Parathyroid adenoma (tissue), 2 donors: Measurements from ENCODE around the gene SMIM7.

ENCODE experiments used
- H2AFZ ChIP-seq: fragments of 300-600 bp; sonication (generic); one replicate; pipeline ENCODE4 v1.7.0; 2017; ENCODE audit warnings: antibody characterized with exemption, mild to moderate bottlenecking
- H3K27ac ChIP-seq: fragments of 300-600 bp; sonication (generic); one replicate; pipeline ENCODE4 v1.7.0; 2017
- H3K27me3 ChIP-seq: fragments of 300-600 bp; sonication (generic); one replicate; pipeline ENCODE4 v1.7.0; 2017; ENCODE audit warnings: low read length; ENCODE audit not compliant: control insufficient read depth, insufficient read depth
- H3K36me3 ChIP-seq: fragments of 300-600 bp; sonication (generic); one replicate; pipeline ENCODE4 v1.7.0; 2017; ENCODE audit warnings: low read length; ENCODE audit not compliant: control insufficient read depth, insufficient read depth
- H3K4me1 ChIP-seq: fragments of 300-600 bp; sonication (generic); one replicate; pipeline ENCODE4 v1.7.0; 2017; ENCODE audit warnings: control low read depth
- H3K4me2 ChIP-seq: fragments of 300-600 bp; sonication (generic); one replicate; pipeline ENCODE4 v1.7.0; 2017; ENCODE audit warnings: low read length
- H3K4me3 ChIP-seq: fragments of 300-600 bp; sonication (generic); one replicate; pipeline ENCODE4 v1.7.0; 2017; ENCODE audit warnings: low read depth, low read length
- H3K79me2 ChIP-seq: fragments of 300-600 bp; sonication (generic); one replicate; pipeline ENCODE4 v1.7.0; 2017; ENCODE audit warnings: control low read depth
- H3K9ac ChIP-seq: fragments of 300-600 bp; sonication (generic); one replicate; pipeline ENCODE4 v1.7.0; 2017; ENCODE audit warnings: mild to moderate bottlenecking
- H3K9me3 ChIP-seq: fragments of 300-600 bp; sonication (generic); one replicate; pipeline ENCODE4 v1.7.0; 2017; ENCODE audit warnings: low read length; ENCODE audit not compliant: control insufficient read depth
- TF ChIP-seq, protein P1 (sequence below): fragments of 300-600 bp; sonication (generic); IDR thresholded peaks from one replicate; pipeline ENCODE4 v1.7.0; 2017; ENCODE audit warnings: antibody characterized with exemption, mild to moderate bottlenecking
- donor health status: primary hyperparathyroidism.

The SMIM7 gene

DNA sequence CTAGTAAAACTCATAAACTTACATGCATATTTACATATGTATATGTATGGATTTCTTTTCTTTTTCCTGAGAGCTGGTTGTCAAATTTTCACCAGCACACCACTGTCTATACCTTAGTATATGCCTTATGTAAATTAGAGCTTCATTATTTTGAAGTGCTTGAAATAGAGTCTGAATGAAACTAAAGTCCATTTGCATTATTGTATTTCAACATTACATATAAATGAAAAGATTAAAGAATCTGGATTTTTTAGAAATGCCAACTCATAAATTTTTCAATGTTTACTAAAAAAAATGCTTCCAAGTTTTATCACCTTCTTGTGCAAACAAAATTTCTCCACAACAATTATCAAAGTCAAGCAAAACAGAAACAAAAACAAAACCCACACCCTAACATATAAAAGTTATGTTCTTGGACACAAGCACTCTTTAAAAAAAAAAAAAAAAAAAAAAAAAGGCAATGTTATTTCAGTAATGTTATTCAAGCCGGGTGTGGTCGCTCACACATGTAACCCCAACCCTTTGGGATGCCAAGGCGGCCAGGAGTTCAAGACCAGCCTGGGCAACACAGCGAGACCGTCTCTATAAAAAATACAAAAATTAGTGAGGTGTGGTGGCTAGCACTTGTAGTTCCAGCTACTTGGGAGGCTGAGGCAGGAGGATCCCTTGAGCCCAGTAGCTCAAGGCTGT lies 50.3 kb downstream of the SMIM7 start:
- H3K4me1 ChIP-seq, result peaks cover 39% of the 10 kb centered on the region
- H3K9ac ChIP-seq, result no peak overlapping the region
- no peak overlapping the region for H3K27ac ChIP-seq
- H3K9me3 ChIP-seq, result no peaks in the 10 kb centered on the region
- H2AFZ ChIP-seq, result no peak overlapping the region
- TF ChIP-seq, protein P1, sequence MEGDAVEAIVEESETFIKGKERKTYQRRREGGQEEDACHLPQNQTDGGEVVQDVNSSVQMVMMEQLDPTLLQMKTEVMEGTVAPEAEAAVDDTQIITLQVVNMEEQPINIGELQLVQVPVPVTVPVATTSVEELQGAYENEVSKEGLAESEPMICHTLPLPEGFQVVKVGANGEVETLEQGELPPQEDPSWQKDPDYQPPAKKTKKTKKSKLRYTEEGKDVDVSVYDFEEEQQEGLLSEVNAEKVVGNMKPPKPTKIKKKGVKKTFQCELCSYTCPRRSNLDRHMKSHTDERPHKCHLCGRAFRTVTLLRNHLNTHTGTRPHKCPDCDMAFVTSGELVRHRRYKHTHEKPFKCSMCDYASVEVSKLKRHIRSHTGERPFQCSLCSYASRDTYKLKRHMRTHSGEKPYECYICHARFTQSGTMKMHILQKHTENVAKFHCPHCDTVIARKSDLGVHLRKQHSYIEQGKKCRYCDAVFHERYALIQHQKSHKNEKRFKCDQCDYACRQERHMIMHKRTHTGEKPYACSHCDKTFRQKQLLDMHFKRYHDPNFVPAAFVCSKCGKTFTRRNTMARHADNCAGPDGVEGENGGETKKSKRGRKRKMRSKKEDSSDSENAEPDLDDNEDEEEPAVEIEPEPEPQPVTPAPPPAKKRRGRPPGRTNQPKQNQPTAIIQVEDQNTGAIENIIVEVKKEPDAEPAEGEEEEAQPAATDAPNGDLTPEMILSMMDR, result no peak
- H3K4me2 ChIP-seq, result no peak overlapping the region
- no peaks in the 10 kb centered on the region for H3K36me3 ChIP-seq
- H3K4me3 ChIP-seq, result no peak overlapping the region
- H3K27me3 ChIP-seq, result no peaks in the 10 kb centered on the region
- peaks cover 56% of the 10 kb centered on the region for H3K79me2 ChIP-seq

DNA sequence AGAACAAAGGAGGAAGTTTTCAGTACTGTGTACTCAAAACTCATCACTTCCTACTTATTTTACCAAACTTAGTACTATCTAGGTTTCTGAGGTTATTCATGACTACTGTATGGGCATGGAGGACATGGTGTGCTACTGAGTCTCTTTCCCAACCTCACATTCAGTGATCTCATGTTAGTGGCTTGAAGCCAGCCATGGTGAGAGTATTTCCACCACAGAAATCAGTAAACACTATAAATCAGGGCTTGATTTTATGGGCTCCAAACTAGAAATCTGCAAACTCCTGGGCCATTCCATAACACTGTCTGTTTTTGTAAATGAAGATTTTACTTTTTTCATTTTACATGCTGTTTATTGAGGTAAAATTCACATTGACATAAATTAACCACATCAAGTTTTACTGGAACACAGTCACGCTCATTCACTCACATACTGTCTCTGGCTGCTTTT lies 51.6 kb downstream of the SMIM7 start:
- TF ChIP-seq, protein P1, result no peak
- Histone ChIP-seq H3K27ac (no peak overlapping the region), H3K4me2 (no peak overlapping the region), H3K36me3 (no peaks in the 10 kb centered on the region), H3K79me2 (peaks cover 65% of the 10 kb centered on the region), H2AFZ (no peak overlapping the region), H3K4me3 (no peak overlapping the region), H3K27me3 (no peaks in the 10 kb centered on the region), H3K4me1 (peaks cover 35% of the 10 kb centered on the region), H3K9me3 (no peaks in the 10 kb centered on the region), H3K9ac (no peak overlapping the region)

DNA sequence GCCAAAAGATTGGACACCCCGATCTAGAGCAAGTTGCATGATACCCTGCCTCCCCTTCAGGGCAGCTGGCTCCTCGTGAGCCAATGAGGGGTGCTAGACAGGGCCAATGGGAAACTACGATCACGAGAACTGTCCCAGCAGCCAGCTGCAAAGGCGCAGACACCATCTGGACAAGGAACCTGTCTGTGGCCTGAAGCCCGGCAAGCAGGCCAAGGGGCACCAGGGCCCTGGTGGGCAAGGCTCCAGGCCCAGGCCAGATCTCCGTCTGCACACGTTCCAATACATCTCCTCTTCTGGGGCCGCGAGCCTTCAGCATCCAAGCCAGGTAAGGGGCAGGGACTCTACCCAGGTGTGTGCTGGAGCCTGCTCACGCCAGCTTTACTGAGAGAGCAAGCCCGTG lies 52.1 kb downstream of the SMIM7 start:
- Histone ChIP-seq H3K27ac (no peak overlapping the region), H3K36me3 (no peaks in the 10 kb centered on the region), H3K9me3 (no peaks in the 10 kb centered on the region), H3K79me2 (peaks cover 68% of the 10 kb centered on the region), H3K27me3 (no peaks in the 10 kb centered on the region), H3K9ac (no peak overlapping the region), H3K4me2 (no peak overlapping the region), H2AFZ (no peak overlapping the region), H3K4me3 (no peak overlapping the region), H3K4me1 (peaks cover 33% of the 10 kb centered on the region)
- TF ChIP-seq, protein P1, result no peak

DNA sequence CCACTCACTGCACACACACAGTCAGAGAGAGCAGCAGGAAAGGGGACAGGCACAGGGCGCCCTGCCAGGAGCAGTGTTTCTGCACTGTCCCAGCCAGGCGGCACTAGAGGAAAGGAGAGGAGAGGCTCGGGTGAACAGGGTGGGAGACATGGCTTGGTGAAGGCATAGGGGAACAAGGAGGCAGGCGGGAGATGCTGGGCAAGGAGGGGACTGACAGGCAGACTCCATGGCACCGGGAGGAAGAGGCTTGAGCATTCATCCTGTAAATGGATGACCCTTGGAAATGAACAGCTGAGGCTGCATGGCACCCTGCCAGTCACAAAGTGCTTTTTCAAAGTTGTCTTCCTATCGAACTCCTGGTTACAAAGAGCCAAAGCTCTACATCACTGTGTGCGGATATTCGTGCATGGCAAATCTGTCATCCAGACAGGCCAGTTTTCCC lies 54.4 kb downstream of the SMIM7 start:
- TF ChIP-seq, protein P1, result no peak
- Histone ChIP-seq H3K4me2 (no peak overlapping the region), H3K27me3 (no peaks in the 10 kb centered on the region), H3K9me3 (no peaks in the 10 kb centered on the region), H2AFZ (no peak overlapping the region), H3K79me2 (peaks cover 85% of the 10 kb centered on the region), H3K4me3 (no peak overlapping the region), H3K36me3 (no peaks in the 10 kb centered on the region), H3K27ac (no peak overlapping the region), H3K4me1 (peaks cover 17% of the 10 kb centered on the region), H3K9ac (no peak overlapping the region)

DNA sequence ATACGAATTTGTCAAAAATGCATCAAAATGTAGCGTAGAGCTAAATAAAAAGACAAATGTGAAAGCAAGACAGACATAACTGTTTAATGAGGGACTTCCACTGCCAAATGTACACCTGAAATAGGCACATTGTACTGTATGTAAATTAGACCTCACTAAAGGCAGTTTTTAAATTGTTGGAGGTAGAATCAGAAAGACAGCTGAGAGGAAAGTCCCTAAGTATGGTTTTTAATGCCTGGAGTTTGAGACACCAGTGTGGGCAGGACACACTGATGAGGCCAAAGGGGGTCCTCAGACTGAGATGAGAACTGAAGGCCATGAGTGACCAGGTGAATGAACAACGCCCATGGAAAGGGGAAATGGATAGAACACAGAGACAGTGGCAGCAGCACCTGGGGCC lies 54.8 kb downstream of the SMIM7 start:
- TF ChIP-seq, protein P1, result no peak
- no peak overlapping the region for H3K27ac ChIP-seq
- H3K9ac ChIP-seq, result no peak overlapping the region
- H3K27me3 ChIP-seq, result no peaks in the 10 kb centered on the region
- H3K4me1 ChIP-seq, result peaks cover 19% of the 10 kb centered on the region
- H3K36me3 ChIP-seq, result no peaks in the 10 kb centered on the region
- H3K9me3 ChIP-seq, result no peaks in the 10 kb centered on the region
- H3K79me2 ChIP-seq, result peaks cover 87% of the 10 kb centered on the region
- no peak overlapping the region for H3K4me3 ChIP-seq
- H2AFZ ChIP-seq, result no peak overlapping the region
- no peak overlapping the region for H3K4me2 ChIP-seq
